Loucy (cell line): ENCODE measurements around the gene ZNF609.

ENCODE experiments used
- H2AFZ ChIP-seq: fragments of 200-600 bp; sonication (generic); 2 replicates; pipeline ENCODE4 v1.6.0; 2016; ENCODE audit warnings: antibody characterized with exemption, mild to moderate bottlenecking, low read length, moderate library complexity
- H3F3A ChIP-seq: fragments of 200-600 bp; 2 replicates; pipeline ENCODE4 v1.6.0; 2016; ENCODE audit warnings: antibody characterized with exemption, low read depth, mild to moderate bottlenecking
- H3K27me3 ChIP-seq: fragments of 200-600 bp; sonication (generic); 2 replicates; pipeline ENCODE4 v1.6.1; 2014; ENCODE audit warnings: low read length, mild to moderate bottlenecking; ENCODE audit not compliant: insufficient read depth, poor library complexity, severe bottlenecking
- H3K36me3 ChIP-seq: fragments of 200-600 bp; sonication (generic); 2 replicates; pipeline ENCODE4 v1.6.1; 2016; ENCODE audit warnings: low read length; ENCODE audit not compliant: insufficient read depth
- H3K4me1 ChIP-seq: fragments of 200-600 bp; sonication (generic); 2 replicates; pipeline ENCODE4 v1.5.1; 2014; ENCODE audit warnings: low read length, mild to moderate bottlenecking; ENCODE audit not compliant: insufficient read depth, poor library complexity, severe bottlenecking
- H3K4me2 ChIP-seq: fragments of 200-600 bp; sonication (generic); 2 replicates; pipeline ENCODE4 v1.6.0; 2014; ENCODE audit warnings: antibody characterized with exemption, low read length, low read depth, mild to moderate bottlenecking; ENCODE audit not compliant: poor library complexity, severe bottlenecking
- H3K4me3 ChIP-seq: fragments of 200-600 bp; sonication (generic); 2 replicates; pipeline ENCODE4 v1.5.1; 2014; ENCODE audit warnings: low read length, mild to moderate bottlenecking, mixed read lengths; ENCODE audit not compliant: poor library complexity, severe bottlenecking
- H3K79me2 ChIP-seq: fragments of 200-600 bp; sonication (generic); 2 replicates; pipeline ENCODE4 v1.6.1; 2014; ENCODE audit warnings: low read length; ENCODE audit not compliant: insufficient read depth
- H3K9ac ChIP-seq: fragments of 200-600 bp; sonication (generic); 2 replicates; pipeline ENCODE4 v1.6.0; 2014; ENCODE audit warnings: mild to moderate bottlenecking, low read depth, low read length, moderate library complexity; ENCODE audit not compliant: poor library complexity, severe bottlenecking
- H3K9me2 ChIP-seq: fragments of 200-600 bp; sonication (generic); replicated peaks from 2 replicates; pipeline ENCODE4 v1.6.1; 2016; ENCODE audit warnings: low read depth, low read length, mixed read lengths
- H3K9me3 ChIP-seq: fragments of 200-600 bp; sonication (generic); 2 replicates; pipeline ENCODE4 v1.6.1; 2014; ENCODE audit warnings: mild to moderate bottlenecking, antibody characterized with exemption, low read length, low read depth; ENCODE audit not compliant: insufficient read depth
- H4K20me1 ChIP-seq: fragments of 200-600 bp; sonication (generic); 2 replicates; pipeline ENCODE4 v1.6.0; 2014; ENCODE audit warnings: antibody characterized with exemption, low read length, mild to moderate bottlenecking; ENCODE audit not compliant: insufficient read depth, poor library complexity, severe bottlenecking
- CTCF ChIP-seq: fragments of 200-600 bp; sonication (generic); conservative IDR thresholded peaks from 2 replicates; pipeline ENCODE4 v1.5.1; 2014; ENCODE audit warnings: mild to moderate bottlenecking, antibody characterized with exemption, low read length
- EZH2phosphoT487 ChIP-seq: fragments of 200-600 bp; IDR thresholded peaks from 2 replicates; pipeline ENCODE4 v1.6.1; 2018; ENCODE audit warnings: antibody characterized with exemption, mild to moderate bottlenecking, moderate library complexity, borderline replicate concordance

ZNF609 gene

GRCh38 chr15:64460724-64461720 is 644 bp downstream of the ZNF609 start:
- Histone ChIP-seq H3K79me2 (peaks cover 57% of the 10 kb centered on the region), H3K9ac (peak overlapping the region; percentile 77), H3K9me2 (no peaks in the 10 kb centered on the region), H3F3A (no peaks in the 10 kb centered on the region), H3K27me3 (no peaks in the 10 kb centered on the region), H4K20me1 (peaks cover 39% of the 10 kb centered on the region), H3K4me2 (peak overlapping the region; percentile 83), H3K9me3 (no peaks in the 10 kb centered on the region), H2AFZ (no peak overlapping the region), H3K36me3 (no peaks in the 10 kb centered on the region), H3K4me1 (peaks cover 67% of the 10 kb centered on the region), H3K4me3 (peak overlapping the region; percentile 78)
- no peak for TF ChIP-seq CTCF
- no peak for TF ChIP-seq EZH2phosphoT487

- Histone ChIP-seq H3K9ac (peak overlapping the region; percentile 77), H3K9me2 (no peaks in the 10 kb centered on the region), H3K36me3 (no peaks in the 10 kb centered on the region), H3K27me3 (no peaks in the 10 kb centered on the region), H3K4me1 (peaks cover 67% of the 10 kb centered on the region), H3K79me2 (peaks cover 64% of the 10 kb centered on the region), H4K20me1 (peaks cover 46% of the 10 kb centered on the region), H3F3A (no peaks in the 10 kb centered on the region), H2AFZ (no peak overlapping the region), H3K9me3 (no peaks in the 10 kb centered on the region), H3K4me3 (peak overlapping the region; percentile 78), H3K4me2 (peak overlapping the region; percentile 83)
- TF ChIP-seq CTCF (no peak), EZH2phosphoT487 (no peak)
These were observed 1.4 kb downstream of the ZNF609 start for GRCh38 chr15:64461721-64462162.

GRCh38 chr15:64462492-64462891 is 2.1 kb downstream of the ZNF609 start:
- Histone ChIP-seq H3K9ac (peak overlapping the region; percentile 77), H3K9me3 (no peaks in the 10 kb centered on the region), H3K79me2 (peaks cover 71% of the 10 kb centered on the region), H3K27me3 (no peaks in the 10 kb centered on the region), H3K4me2 (peak overlapping the region; percentile 83), H3K36me3 (no peaks in the 10 kb centered on the region), H4K20me1 (peaks cover 52% of the 10 kb centered on the region), H3K9me2 (no peaks in the 10 kb centered on the region), H3K4me1 (peaks cover 64% of the 10 kb centered on the region), H2AFZ (no peak overlapping the region), H3F3A (no peaks in the 10 kb centered on the region), H3K4me3 (peak overlapping the region; percentile 78)
- TF ChIP-seq EZH2phosphoT487, result no peak
- no peak for TF ChIP-seq CTCF
